Measurements from ENCODE around the gene DYNLT4.

GRCh38 chr1:44808063-44808937, 1.1 kb upstream of the DYNLT4 start, which contains the start of gene BTBD19:
- TF ChIP-seq EP300 (IDR thresholded peaks at IDR 0.05) (no peak), POLR2AphosphoS5 (IDR thresholded peaks at IDR 0.05) (no peak), CTCF (IDR thresholded peaks at IDR 0.05) (no peak), POLR2A (IDR thresholded peaks at IDR 0.05) (peak in 1 of 2 donors; percentile 51)

All from suprapubic skin (tissue), 4 donors.